Tibial artery (tissue), 4 donors: ENCODE data around the gene LRP1B.

Experiments
- DNase-seq, 2 donors: peaks; one replicate each; pipeline ENCODE4 v3.0.0-alpha.2; 2019
- H3K27ac ChIP-seq, 2 donors: fragments of 200-600 bp; sonication (generic) in 1 of 2; 1 replicate in 1 of 2; 2 replicates in 1 of 2; pipeline ENCODE4 v1.5.1; 2018 to 2019; ENCODE audit warnings: mild to moderate bottlenecking in 1 of 2
- H3K27me3 ChIP-seq, 2 donors: fragments of 200-600 bp; sonication (generic) in 1 of 2; one replicate each; pipeline versions ENCODE4 v1.5.1 to v1.6.0; 2016 to 2019
- H3K36me3 ChIP-seq, 3 donors: fragments of 200-600 bp; sonication (generic) in 2 of 3; one replicate each; pipeline ENCODE4 v1.5.1; 2016 to 2019; ENCODE audit warnings: mild to moderate bottlenecking in 2 of 3
- H3K4me1 ChIP-seq, 4 donors: fragments of 200-600 bp; sonication (generic) in 2 of 4; 1 replicate in 3 of 4; 2 replicates in 1 of 4; pipeline ENCODE4 v1.5.1; 2016 to 2019
- H3K4me3 ChIP-seq, 2 donors: fragments of 200-600 bp; sonication (generic) in 1 of 2; 1 replicate in 1 of 2; 2 replicates in 1 of 2; pipeline ENCODE4 v1.5.1; 2018 to 2019; ENCODE audit warnings: mild to moderate bottlenecking in 2 of 2
- H3K9me3 ChIP-seq, 3 donors: fragments of 200-600 bp; sonication (generic) in 1 of 3; one replicate each; pipeline ENCODE4 v1.5.1; 2016 to 2019
- CTCF ChIP-seq, 2 experiments: fragments of 200-600 bp in 1 of 2; fragments of 450-650 bp in 1 of 2; IDR thresholded peaks; one replicate each; pipeline ENCODE4 v1.5.1; 2017 to 2019; ENCODE audit warnings: antibody characterized with exemption in 2 of 2, mild to moderate bottlenecking in 1 of 2, moderate library complexity in 1 of 2
- intact Hi-C: fragments of 100-400 bp; cut with DNase I; formaldehyde crosslinking; loops from one replicate; pipeline ENCODE4 v1.15.0; 2023; ENCODE audit warnings: low total_unique reads

LRP1B gene

GRCh38 chr2:141601511-141602152 lies 529.2 kb downstream of the LRP1B start:
- Histone ChIP-seq H3K27me3 (no peaks in the 10 kb centered on the region), H3K4me3 (no peak overlapping the region), H3K27ac (no peak overlapping the region), H3K9me3 (no peaks in the 10 kb centered on the region), H3K4me1 (no peaks in the 10 kb centered on the region), H3K36me3 (no peaks in the 10 kb centered on the region)
- no peak for DNase-seq
- TF ChIP-seq CTCF (IDR thresholded peaks at IDR 0.05): no peak
- intact Hi-C loops: no loop called here

GRCh38 chr2:141599721-141600120 lies 531.1 kb downstream of the LRP1B start:
- intact Hi-C loops: no loop called here

GRCh38 chr2:141598982-141599381 lies 531.8 kb downstream of the LRP1B start:
- Histone ChIP-seq H3K27me3 (no peaks in the 10 kb centered on the region), H3K4me3 (no peak overlapping the region), H3K9me3 (no peaks in the 10 kb centered on the region), H3K4me1 (no peaks in the 10 kb centered on the region), H3K27ac (no peak overlapping the region), H3K36me3 (no peaks in the 10 kb centered on the region)
- intact Hi-C loops: no loop called here
- TF ChIP-seq CTCF (IDR thresholded peaks at IDR 0.05): no peak
- DNase-seq: no peak

More at GRCh38 chr2:141599721-141600120, 531.1 kb downstream of the LRP1B start:
- H3K4me1 ChIP-seq: no peaks in the 10 kb centered on the region
- no peak overlapping the region for H3K27ac ChIP-seq
- no peaks in the 10 kb centered on the region for H3K9me3 ChIP-seq
- no peak for TF ChIP-seq CTCF (IDR thresholded peaks at IDR 0.05)
- no peaks in the 10 kb centered on the region for H3K36me3 ChIP-seq
- DNase-seq: no peak
- H3K27me3 ChIP-seq: no peaks in the 10 kb centered on the region
- no peak overlapping the region for H3K4me3 ChIP-seq

GRCh38 chr2:141595316-141595920 lies 535.4 kb downstream of the LRP1B start:
- H3K4me1 ChIP-seq: no peaks in the 10 kb centered on the region
- no peaks in the 10 kb centered on the region for H3K27me3 ChIP-seq
- no peak overlapping the region for H3K27ac ChIP-seq
- no peak for DNase-seq
- no peak overlapping the region for H3K4me3 ChIP-seq
- no peaks in the 10 kb centered on the region for H3K9me3 ChIP-seq
- intact Hi-C loops: no loop called here
- TF ChIP-seq CTCF (IDR thresholded peaks at IDR 0.05): no peak
- H3K36me3 ChIP-seq: no peaks in the 10 kb centered on the region

GRCh38 chr2:141591787-141592186 lies 539.0 kb downstream of the LRP1B start:
- no peak for DNase-seq
- no peak overlapping the region for H3K4me3 ChIP-seq
- H3K27me3 ChIP-seq: no peaks in the 10 kb centered on the region
- no peaks in the 10 kb centered on the region for H3K36me3 ChIP-seq
- TF ChIP-seq CTCF (IDR thresholded peaks at IDR 0.05): no peak
- intact Hi-C loops: no loop called here
- no peaks in the 10 kb centered on the region for H3K9me3 ChIP-seq
- H3K4me1 ChIP-seq: no peaks in the 10 kb centered on the region
- no peak overlapping the region for H3K27ac ChIP-seq
